Liver (tissue), 9 donors: ENCODE results near the gene SENP7. TPM values are rescaled to one million over a fixed set of nuclear protein-coding genes. Genes with fewer than 3 reads are reported as not detected.

Experiments
- DNase-seq: peaks from one replicate; pipeline ENCODE4 v3.0.0-alpha.2; 2017; ENCODE audit warnings: low spot score
- H3K27ac ChIP-seq, 2 donors: one replicate each; pipeline ENCODE4 v1.7.0; 2013; ENCODE audit warnings: inconsistent platforms in 2 of 2, low read length in 2 of 2, control low read depth in 1 of 2, low read depth in 1 of 2, mild to moderate bottlenecking in 1 of 2
- H3K27me3 ChIP-seq, 4 donors: one replicate each; pipeline versions ENCODE4 v1.6.1 to v1.7.0; 2013; ENCODE audit warnings: low read length in 3 of 4, inconsistent platforms in 1 of 4, mild to moderate bottlenecking in 1 of 4, moderate library complexity in 1 of 4; ENCODE audit not compliant: control insufficient read depth in 4 of 4, insufficient read depth in 4 of 4
- H3K36me3 ChIP-seq, 4 donors: one replicate each; pipeline versions ENCODE4 v1.6.1 to v1.7.0; 2013; ENCODE audit warnings: low read length in 3 of 4, mild to moderate bottlenecking in 3 of 4, low read depth in 1 of 4, moderate library complexity in 1 of 4; ENCODE audit not compliant: control insufficient read depth in 4 of 4, insufficient read depth in 3 of 4
- H3K4me1 ChIP-seq, 4 donors: one replicate each; pipeline versions ENCODE4 v1.6.1 to v1.7.0; 2013; ENCODE audit warnings: low read length in 3 of 4, mild to moderate bottlenecking in 3 of 4, moderate library complexity in 1 of 4; ENCODE audit not compliant: control insufficient read depth in 4 of 4, insufficient read depth in 4 of 4
- H3K4me3 ChIP-seq, 3 donors: one replicate each; pipeline versions ENCODE4 v1.6.1 to v1.7.0; 2013; ENCODE audit warnings: low read length in 3 of 3, control low read depth in 1 of 3, low read depth in 1 of 3, mild to moderate bottlenecking in 1 of 3
- H3K9ac ChIP-seq, 2 donors: one replicate each; pipeline ENCODE4 v1.7.0; 2013; ENCODE audit warnings: low read length in 2 of 2, mild to moderate bottlenecking in 2 of 2, moderate library complexity in 2 of 2, control low read depth in 1 of 2, low read depth in 1 of 2
- H3K9me3 ChIP-seq, 4 donors: one replicate each; pipeline versions ENCODE4 v1.6.1 to v1.7.0; 2013; ENCODE audit warnings: low read length in 3 of 4; ENCODE audit not compliant: control insufficient read depth in 4 of 4
- ATF3 ChIP-seq: IDR thresholded peaks from 2 replicates; pipeline ENCODE4 v1.6.1; 2016; ENCODE audit warnings: antibody characterized with exemption
- CTCF ChIP-seq: fragments of 150-350 bp; IDR thresholded peaks from 2 replicates; pipeline ENCODE4 v1.5.1; 2017; ENCODE audit warnings: improper control_type of control experiment, low read depth, low read length; ENCODE audit not compliant: missing input control
- EGR1 ChIP-seq, 2 donors: IDR thresholded peaks; 2 replicates each; pipeline ENCODE4 v1.6.1; 2016 to 2018; ENCODE audit warnings: antibody characterized with exemption in 2 of 2, low read depth in 2 of 2
- FOXA1 ChIP-seq: IDR thresholded peaks from 2 replicates; pipeline ENCODE4 v1.6.1; 2016; ENCODE audit warnings: antibody characterized with exemption
- FOXA2 ChIP-seq: IDR thresholded peaks from 2 replicates; pipeline ENCODE4 v1.6.1; 2016; ENCODE audit warnings: antibody characterized with exemption
- GABPA ChIP-seq, 2 donors: IDR thresholded peaks in 1 of 2; conservative IDR thresholded peaks in 1 of 2; 2 replicates each; pipeline ENCODE4 v1.6.1; 2016; ENCODE audit warnings: antibody characterized with exemption in 2 of 2, mild to moderate bottlenecking in 1 of 2, moderate library complexity in 1 of 2
- HNF4A ChIP-seq, 2 donors: conservative IDR thresholded peaks; 2 replicates each; pipeline ENCODE4 v1.6.1; 2016; ENCODE audit warnings: antibody characterized with exemption in 2 of 2, mild to moderate bottlenecking in 2 of 2
- HNF4G ChIP-seq: IDR thresholded peaks from 2 replicates; pipeline ENCODE4 v1.6.1; 2016; ENCODE audit warnings: antibody characterized with exemption
- MAX ChIP-seq: IDR thresholded peaks from 2 replicates; pipeline ENCODE4 v1.6.1; 2016; ENCODE audit warnings: antibody characterized with exemption
- NR2F2 ChIP-seq: IDR thresholded peaks from 2 replicates; pipeline ENCODE4 v1.6.1; 2016; ENCODE audit warnings: antibody characterized with exemption
- RAD21 ChIP-seq, 2 donors: IDR thresholded peaks; 2 replicates each; pipeline ENCODE4 v1.6.1; 2016; ENCODE audit warnings: antibody characterized with exemption in 2 of 2, mild to moderate bottlenecking in 2 of 2
- REST ChIP-seq: IDR thresholded peaks from 2 replicates; pipeline ENCODE4 v1.6.1; 2016; ENCODE audit warnings: antibody characterized with exemption, mild to moderate bottlenecking
- RXRA ChIP-seq, 2 donors: IDR thresholded peaks; 2 replicates each; pipeline ENCODE4 v1.6.1; 2017 to 2018; ENCODE audit warnings: antibody characterized with exemption in 2 of 2, mild to moderate bottlenecking in 1 of 2
- TAF1 ChIP-seq: conservative IDR thresholded peaks from 2 replicates; pipeline ENCODE4 v1.6.1; 2016; ENCODE audit warnings: antibody characterized with exemption, mild to moderate bottlenecking
- YY1 ChIP-seq: IDR thresholded peaks from 2 replicates; pipeline ENCODE4 v1.6.1; 2016; ENCODE audit warnings: antibody characterized with exemption, mild to moderate bottlenecking
- ZBTB33 ChIP-seq: IDR thresholded peaks from 2 replicates; pipeline ENCODE4 v1.6.1; 2016; ENCODE audit warnings: antibody characterized with exemption
- WGBS: extraction: QIAGEN DNeasy Blood & Tissue Kit; methylation state at CpG from one replicate; pipeline ENCODE4 v1.1.7; 2013; 5-methylcytosine and 5-hydroxymethylcytosine counted together
- polyA plus RNA-seq, 2 donors: library from polyadenylated mRNA; stranded (reverse) in 1 of 2; unstranded in 1 of 2; fragments of 200-250 nt in 1 of 2; fragments of >200 nt in 1 of 2; fragmentation: Nextera tagmentation in 1 of 2; extraction: Ambion mirVana in 1 of 2; gene quantifications; one replicate each; pipeline versions ENCODE4 v1.2.1 to v1.2.3, GENCODE V29; 2013 to 2015
- total RNA-seq, 2 donors: library from RNA; depleted of rRNA; stranded (reverse); fragments of >200 nt; gene quantifications; one replicate each; pipeline ENCODE4 v1.2.3, GENCODE V29; 2014
- donor health status: healthy.
- donor health status: healthy.
- donor health status: healthy.
- donor health status: healthy.
- donor health status: healthy.

SENP7 gene
- total and polyA plus RNA-seq, 4 donors, result 1.9 to 18.5 (median 6.8) TPM

GRCh38 chr3:101320475-101320874 lies 192.5 kb downstream of the SENP7 start, which contains the start of gene IMPG2:
Gene IMPG2, minus strand, starts transcription at chr3:101320575. Its CDS starts 203 bp downstream, at chr3:101320372.
- H3K9ac ChIP-seq, result no peak within 1 kb of the TSS
- no peak for DNase-seq
- H3K9me3 ChIP-seq, result no peaks in the 10 kb centered on the region
- H3K4me1 ChIP-seq, result no peaks in the 10 kb centered on the region
- no peak within 1 kb of the TSS for H3K4me3 ChIP-seq
- no peak within 1 kb of the TSS for H3K27ac ChIP-seq
- 96% methylated on average over 2 of the region's 2 CpGs for WGBS
- peaks cover 0 to 1% (median 0%) of the 10 kb centered on the region in 4 donors for H3K36me3 ChIP-seq
- H3K27me3 ChIP-seq, result no peaks in the 10 kb centered on the region
- TF ChIP-seq ATF3 (no peak), HNF4A (conservative IDR thresholded peaks at IDR 0.05) (no peak), CTCF (no peak), YY1 (no peak), FOXA1 (no peak), FOXA2 (no peak), REST (no peak), MAX (no peak), HNF4G (no peak), RXRA (IDR thresholded peaks at IDR 0.05) (no peak), RAD21 (IDR thresholded peaks at IDR 0.05) (no peak), ZBTB33 (no peak), EGR1 (IDR thresholded peaks at IDR 0.05; ENCODE audit: low read depth in 2 of 2) (no peak), GABPA (IDR thresholded peaks at IDR 0.05 in 1 of 2, conservative IDR thresholded peaks at IDR 0.05 in 1 of 2) (no peak), TAF1 (no peak)

GRCh38 chr3:101319531-101319930 lies 193.5 kb downstream of the SENP7 start:
- TF ChIP-seq ZBTB33, result no peak
- TF ChIP-seq EGR1 (IDR thresholded peaks at IDR 0.05; ENCODE audit: low read depth in 2 of 2), result no peak
- no peak for TF ChIP-seq HNF4A (conservative IDR thresholded peaks at IDR 0.05)
- no peak for TF ChIP-seq HNF4G
- no peak for TF ChIP-seq NR2F2
- Histone ChIP-seq H3K4me1 (no peaks in the 10 kb centered on the region), H3K9ac (no peak overlapping the region), H3K27ac (no peak overlapping the region), H3K36me3 (no peaks in the 10 kb centered on the region), H3K9me3 (no peaks in the 10 kb centered on the region), H3K4me3 (no peak overlapping the region), H3K27me3 (no peaks in the 10 kb centered on the region)
- no peak for DNase-seq
- 74% methylated on average over 5 of the region's 5 CpGs for WGBS
